Activated effector memory CD4-positive, alpha-beta T cell treated with Interleukin-2 at 50 U/mL for 16 hours (primary cell): Measurements from ENCODE around the gene PTPRN2.

Source experiments
- DNase-seq: peaks from one replicate; pipeline ENCODE4 v3.0.0-alpha.2; 2020

PTPRN2 gene

DNA sequence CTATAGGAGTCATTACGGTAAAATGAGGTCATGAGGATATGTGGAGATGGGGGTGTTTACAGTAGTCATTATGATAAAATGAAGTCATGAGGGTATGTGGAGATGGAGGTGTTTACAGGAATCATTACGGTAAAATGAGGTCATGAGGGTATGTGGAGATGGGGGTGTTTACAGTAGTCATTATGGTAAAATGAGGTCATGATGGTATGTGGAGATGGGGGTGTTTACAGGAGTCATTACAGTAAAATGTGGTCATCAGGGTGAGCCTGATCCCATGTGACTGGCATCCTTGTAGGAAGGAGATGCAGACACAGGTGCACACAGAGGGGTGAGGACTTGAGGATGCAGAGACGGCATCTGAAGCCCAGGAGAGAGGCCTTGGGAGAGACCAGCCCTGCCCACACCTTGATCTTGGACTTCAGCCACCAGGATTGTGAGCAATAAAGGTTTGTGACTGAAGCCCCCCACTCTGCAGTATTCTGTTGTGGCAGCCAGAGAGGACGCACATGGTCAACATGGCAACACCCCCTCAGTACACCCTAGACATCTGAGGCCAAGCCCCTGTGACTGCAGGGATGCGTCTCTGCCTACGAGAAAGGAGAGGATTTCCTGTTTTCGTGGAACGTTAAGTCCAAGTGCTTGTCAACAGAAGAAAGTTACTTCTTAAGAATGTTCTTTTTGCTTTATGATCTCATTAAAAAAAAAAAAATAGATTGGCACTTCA, 706.4 kb downstream of the PTPRN2 start:
- no peak for DNase-seq

GRCh38 chr7:157879391-157879790, 708.2 kb downstream of the PTPRN2 start:
- DNase-seq = no peak

- DNase-seq = no peak
Measured at GRCh38 chr7:157877298-157878090, 710.1 kb downstream of the PTPRN2 start.

DNA sequence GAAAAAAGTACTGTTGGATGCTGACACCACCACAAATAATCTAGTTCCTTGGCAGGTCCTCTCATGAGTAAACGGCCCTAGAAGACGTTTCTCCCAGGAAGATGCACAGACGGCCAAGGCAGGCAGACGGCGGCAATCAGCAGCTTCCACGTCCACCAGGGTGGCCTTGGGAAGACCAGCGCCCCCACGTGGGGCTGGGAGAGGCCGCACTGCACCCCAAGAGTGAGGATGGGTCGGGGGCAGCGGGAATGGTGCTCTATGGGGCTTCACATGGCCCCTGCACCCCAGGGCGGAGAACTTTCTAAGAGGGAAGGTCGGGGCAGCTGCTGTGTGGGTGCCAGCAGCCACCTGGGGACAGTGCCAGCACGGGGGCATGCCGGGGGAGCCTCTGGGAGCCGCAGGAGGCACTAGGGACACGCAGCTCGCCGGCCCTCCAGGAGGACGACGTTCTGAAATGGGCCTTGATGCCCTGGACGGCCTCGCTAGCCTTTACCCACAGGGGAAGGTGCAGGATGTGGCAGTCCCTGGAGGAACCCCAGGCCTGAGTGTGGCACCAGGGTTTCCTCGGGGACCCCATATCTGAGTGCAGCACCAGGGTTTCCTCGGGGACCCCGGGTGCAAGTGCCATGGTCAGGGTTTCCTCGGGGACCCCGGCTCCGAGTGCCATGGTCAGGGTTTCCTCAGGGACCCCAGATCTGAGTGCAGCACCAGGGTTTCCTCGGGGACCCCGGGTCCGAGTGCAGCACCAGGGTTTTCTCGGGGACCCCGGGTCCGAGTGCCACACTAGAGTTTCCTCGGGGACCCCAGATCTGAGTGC, 710.9 kb downstream of the PTPRN2 start:
- no peak for DNase-seq

DNA sequence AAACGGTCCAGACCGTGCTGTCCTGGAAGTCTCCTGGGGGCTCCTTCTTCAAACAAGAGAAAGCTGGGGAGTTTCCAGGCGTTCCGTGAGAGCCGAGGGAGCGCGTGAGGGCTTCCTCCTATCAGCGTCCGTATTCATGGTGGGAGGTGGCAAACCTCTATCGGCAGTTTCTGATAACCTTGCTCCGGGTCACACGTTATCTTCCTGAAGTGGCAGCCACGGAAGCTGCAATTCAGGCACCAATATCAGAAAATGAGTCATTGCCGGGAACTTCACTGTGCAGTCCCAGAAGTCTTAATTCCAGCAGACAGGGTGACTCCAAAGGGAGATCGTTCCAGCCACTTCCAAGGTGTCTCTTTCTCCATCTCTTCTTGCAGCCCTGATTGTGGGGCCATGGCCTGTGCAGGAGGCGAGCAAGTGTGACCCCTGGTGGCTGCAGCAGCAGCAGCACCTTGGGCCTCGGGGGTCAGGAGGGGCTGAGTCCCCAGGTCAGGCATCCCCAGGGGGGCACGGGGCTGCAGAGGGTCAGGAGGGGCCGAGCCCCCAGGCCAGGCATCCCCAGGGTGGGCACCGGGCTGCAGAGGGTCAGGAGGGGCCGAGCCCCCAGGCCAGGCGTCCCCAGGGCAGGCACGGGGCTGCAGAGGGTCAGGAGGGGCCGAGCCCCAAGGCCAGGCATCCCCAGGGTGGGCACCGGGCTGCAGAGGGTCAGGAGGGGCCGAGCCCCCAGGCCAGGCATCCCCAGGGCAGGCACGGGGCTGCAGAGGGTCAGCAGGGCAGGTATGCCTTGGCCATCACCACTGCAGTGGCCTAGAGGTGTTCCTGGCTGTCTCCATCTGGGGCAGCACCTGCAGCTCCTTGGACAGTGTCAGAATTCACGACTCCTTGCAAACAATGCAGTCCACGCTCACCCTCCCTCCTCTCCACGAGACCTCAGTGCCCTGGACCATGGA, 712.1 kb downstream of the PTPRN2 start:
- peak; percentile 32 for DNase-seq

DNA sequence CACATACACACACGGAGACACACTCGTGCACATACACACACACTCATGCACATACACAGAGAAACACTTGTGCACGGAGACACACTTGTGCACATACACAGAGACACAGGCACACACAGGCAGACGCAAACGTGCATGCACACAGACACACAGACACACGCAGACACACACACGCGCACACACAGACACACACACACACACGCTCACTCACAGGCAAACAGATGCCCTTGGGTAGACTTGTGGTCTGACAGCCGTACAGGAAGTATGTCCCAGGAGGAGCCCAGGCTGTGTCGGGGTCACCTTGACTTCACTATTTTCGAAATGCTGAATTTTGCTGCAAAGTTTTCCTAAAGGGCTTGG, 712.8 kb downstream of the PTPRN2 start:
- DNase-seq = no peak

- no peak for DNase-seq
Measured at GRCh38 chr7:157874208-157874816, 713.3 kb downstream of the PTPRN2 start.

DNA sequence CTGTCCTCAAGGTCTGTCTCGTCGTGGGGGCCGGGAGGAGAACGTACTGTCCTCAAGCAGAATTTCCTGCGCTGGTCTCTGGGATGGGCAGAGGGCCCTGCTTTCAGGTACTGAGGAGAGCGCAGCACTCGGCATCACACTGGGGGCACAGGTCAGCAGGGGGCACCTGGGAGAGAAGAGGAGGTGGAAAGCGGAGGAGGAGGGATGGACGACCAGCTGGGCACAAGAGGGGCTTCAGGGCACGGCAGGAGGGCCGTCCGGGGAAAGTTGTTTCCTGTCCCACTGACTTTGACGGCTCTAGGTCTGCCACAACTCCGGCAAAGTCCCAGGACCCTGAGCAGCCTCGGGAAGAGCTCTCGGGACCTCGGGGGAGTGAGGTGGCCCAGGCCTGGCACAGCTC, 714.0 kb downstream of the PTPRN2 start:
- DNase-seq = no peak

GRCh38 chr7:157873181-157873580, 714.4 kb downstream of the PTPRN2 start:
- DNase-seq = no peak

- no peak for DNase-seq
Measured at GRCh38 chr7:157872447-157872846, 715.2 kb downstream of the PTPRN2 start.

DNA sequence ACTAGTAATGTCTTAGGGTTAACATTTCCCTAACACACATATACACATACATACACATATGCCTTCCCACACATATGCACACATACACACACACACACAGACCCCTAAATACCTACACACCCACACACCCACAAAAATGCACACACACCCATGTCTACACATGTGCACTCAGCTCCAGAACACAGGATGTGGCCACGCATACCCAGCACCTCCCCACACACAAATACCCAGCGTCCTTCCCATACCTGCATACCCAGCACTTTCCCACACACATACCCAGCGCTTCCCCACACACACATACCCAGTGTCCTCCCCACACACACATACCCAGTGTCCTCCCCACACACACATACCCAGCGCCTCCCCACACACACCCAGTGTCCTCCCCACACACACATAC, 715.9 kb downstream of the PTPRN2 start:
- no peak for DNase-seq

- no peak for DNase-seq
Measured at GRCh38 chr7:157870644-157871290, 716.9 kb downstream of the PTPRN2 start.

DNA sequence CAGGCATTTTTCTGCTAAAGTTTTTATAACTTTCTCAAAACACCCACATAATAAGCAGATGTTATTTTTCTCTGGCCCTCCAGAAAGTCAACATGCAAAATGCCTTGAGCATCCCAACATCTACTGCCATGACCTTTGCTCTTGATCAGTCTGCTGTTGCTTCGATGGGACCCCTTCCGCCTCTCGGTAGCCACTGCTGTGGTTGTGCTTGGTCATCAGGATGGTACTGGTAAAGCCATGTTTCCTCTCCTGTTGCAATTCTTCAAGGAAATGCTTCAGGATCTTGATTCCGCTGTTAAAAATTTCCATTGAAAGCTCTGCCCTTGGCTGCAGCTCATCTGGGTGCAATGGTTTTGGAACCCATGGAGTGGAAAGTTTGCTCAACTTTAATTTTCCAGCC, 717.8 kb downstream of the PTPRN2 start:
- DNase-seq = no peak

DNA sequence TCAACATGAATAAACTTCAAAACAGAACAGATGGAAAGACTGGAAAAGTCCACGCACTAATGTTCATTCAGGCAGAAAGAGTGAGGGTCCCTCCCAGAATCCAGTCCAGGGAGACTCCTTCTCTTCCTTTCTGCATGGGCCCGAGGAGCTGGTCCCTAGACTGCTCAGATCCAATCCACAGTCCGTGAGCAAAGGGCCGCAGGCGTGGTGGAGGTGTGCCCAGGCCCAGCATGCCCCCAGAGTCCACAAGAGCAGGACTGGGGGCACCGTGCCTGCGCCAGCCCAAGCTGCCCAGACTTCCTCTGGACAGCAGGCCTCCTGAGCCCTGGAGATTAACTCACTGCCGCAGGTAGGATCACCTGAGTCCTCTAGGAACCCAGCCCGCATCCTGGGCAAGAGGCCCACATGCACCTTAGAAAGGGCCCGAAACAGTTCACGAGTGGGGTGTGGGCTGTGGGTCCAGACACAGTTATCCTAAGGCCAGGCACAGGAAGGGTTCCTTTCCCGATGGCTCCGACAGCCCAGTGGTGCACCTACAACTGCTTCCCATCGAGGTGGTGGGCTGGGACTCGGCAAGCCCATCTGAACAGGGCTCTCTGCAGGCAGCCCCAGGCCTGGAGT, 719.8 kb downstream of the PTPRN2 start:
- DNase-seq = no peak

GRCh38 chr7:157866336-157866924, 721.2 kb downstream of the PTPRN2 start:
- DNase-seq = no peak

- no peak for DNase-seq
Measured at GRCh38 chr7:157865351-157866165, 722.1 kb downstream of the PTPRN2 start.

DNA sequence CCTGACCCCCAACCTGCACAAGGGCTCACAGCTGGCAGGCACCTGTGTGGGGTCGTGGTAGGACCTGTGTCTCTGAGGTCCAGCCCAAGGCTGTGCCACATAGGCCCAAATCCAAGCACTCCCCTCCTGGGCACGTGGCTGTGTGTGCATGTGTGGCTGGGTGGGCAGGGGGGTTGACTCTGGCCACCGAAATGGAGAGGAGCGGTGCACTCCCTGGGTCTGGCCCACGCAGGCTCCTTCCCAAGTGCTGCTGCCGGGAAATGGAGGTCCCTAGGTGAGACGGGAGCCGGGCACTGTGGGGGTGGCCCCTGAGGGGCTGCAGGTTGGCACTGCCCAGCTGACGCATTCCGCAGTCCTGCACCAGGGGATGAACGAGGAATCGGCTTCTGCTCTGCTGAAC, 722.7 kb downstream of the PTPRN2 start:
- no peak for DNase-seq

DNA sequence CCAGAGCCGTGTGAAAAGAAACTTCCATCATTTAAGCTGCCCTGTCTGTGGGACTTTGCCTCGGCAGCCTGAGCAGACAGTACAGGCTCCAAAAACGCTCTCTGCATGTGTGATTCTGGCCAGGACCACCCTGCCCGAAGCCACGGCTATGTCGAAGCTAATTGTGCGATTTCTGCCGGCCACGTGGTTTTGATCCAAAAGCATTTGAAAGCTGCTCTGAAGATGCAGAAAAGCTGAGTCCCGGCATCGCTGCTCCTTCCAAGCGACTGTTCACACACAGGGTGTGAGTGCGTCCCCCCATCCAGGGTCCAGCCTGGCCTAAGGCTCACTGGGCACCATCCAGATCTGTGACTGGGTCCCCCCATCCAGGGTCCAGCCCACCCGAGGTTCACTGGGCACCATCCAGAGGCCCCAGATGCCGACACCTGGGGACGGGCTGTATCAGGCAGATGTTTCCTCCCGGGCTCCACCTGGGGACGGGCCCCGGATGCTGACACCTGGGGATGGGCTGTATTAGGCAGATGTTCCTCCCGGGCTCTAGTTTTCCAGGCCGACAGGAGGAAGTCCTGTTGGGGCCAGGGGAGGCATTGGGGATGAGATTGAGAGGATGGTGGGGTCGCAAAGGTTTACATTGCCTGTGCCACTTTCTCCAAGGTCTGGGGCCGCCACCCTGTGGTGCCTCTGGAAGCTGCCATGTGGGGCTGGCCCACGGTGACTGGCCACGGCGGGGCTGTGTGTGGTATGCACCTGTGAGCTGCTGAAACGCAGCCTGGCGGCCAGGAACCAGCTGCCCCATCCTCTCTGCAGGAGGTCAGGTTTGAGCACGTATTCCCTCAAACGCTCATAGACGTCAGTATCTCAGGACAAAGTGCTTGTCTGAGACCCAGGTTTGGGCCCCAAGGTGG, 723.5 kb downstream of the PTPRN2 start:
- no peak for DNase-seq

- no peak for DNase-seq
Measured at GRCh38 chr7:157863176-157863575, 724.4 kb downstream of the PTPRN2 start.
